GM19397 (cell line): Measurements from ENCODE around the gene RXRB.

Source experiments
- ATAC-seq: cut with Tn5 transposase; IDR thresholded peaks from one replicate; pipeline ENCODE4 v1.9.1; 2021; ENCODE audit warnings: mild to moderate bottlenecking, moderate library complexity; ENCODE audit not compliant: unreplicated experiment

The RXRB gene

DNA sequence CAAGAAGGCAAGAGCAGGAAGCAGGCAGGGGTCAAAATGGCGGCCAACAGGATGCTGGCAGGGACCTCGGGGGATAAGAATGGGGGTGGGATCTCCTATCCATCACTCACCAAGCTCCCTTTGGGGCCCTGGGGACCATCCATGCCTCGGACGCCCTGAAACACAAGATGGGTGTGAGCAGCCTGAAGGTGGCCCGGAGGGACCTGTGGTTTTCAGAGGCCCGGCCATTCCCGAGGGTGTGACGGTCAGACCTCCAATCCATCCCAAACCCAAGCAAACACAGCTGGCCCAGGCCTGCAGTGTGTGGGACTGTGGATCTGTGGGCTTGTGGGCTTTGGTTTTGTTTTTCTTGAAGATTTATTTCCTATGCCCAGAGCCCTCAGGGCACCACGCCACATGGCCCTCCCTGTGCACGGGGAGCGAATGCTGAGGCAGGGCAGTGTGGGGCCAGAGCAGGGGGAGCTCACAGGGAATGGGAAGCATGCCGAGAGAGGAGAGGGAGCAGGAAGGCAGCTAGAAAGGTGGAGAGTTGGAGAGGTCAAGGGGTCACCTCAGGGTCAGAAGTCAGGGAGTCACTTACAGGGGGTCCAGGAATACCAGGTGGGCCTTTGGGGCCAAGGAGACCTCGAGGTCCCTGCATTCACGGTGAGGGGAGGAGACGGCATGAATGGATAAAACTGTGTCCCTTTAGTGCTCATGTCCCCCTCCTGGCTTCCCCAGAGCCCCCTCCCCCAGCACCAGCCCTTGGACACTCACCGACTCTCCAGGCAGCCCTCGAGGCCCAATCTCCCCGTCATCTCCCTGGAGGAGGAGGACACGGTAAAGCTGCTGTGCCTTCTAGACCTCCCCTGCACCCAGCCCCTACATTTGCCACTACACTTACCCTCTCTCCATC, 22.7 kb downstream of the RXRB start:
- ATAC-seq = no peak

GRCh38 chr6:33176906-33177305, 23.6 kb downstream of the RXRB start:
- ATAC-seq = no peak

DNA sequence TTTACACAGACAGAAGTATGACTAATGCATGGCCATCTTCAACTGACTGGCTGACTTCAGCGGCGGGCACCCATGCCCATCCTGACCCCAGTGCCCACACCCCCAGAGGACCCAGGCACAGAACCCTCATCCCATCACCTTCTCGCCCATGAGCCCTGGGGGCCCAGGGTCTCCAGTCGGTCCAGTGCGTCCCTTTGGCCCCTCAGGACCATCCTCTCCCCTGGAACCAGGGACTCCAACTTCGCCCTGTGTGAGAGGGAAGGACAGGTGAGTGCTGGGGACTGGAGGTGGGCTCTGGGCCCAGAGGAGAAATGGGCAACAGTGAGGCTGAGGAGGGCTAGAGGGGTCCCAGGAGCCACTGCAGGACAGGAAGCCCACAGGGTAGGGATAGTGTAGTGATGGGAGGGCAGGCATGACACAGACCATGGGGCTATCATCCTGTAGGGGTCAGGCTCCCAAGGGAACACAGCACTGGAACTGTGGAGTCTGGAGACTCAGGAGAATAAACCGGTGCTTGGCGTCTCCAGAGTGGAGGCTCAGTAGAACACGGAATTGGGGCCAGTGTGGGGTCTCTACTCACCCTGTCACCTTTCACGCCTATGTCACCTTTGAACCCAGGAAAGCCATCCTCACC, 24.9 kb downstream of the RXRB start:
- no peak for ATAC-seq

- ATAC-seq = no peak
Measured at GRCh38 chr6:33174784-33175183, 25.7 kb downstream of the RXRB start.

- ATAC-seq = no peak
Measured at GRCh38 chr6:33173535-33174180, 26.8 kb downstream of the RXRB start.

DNA sequence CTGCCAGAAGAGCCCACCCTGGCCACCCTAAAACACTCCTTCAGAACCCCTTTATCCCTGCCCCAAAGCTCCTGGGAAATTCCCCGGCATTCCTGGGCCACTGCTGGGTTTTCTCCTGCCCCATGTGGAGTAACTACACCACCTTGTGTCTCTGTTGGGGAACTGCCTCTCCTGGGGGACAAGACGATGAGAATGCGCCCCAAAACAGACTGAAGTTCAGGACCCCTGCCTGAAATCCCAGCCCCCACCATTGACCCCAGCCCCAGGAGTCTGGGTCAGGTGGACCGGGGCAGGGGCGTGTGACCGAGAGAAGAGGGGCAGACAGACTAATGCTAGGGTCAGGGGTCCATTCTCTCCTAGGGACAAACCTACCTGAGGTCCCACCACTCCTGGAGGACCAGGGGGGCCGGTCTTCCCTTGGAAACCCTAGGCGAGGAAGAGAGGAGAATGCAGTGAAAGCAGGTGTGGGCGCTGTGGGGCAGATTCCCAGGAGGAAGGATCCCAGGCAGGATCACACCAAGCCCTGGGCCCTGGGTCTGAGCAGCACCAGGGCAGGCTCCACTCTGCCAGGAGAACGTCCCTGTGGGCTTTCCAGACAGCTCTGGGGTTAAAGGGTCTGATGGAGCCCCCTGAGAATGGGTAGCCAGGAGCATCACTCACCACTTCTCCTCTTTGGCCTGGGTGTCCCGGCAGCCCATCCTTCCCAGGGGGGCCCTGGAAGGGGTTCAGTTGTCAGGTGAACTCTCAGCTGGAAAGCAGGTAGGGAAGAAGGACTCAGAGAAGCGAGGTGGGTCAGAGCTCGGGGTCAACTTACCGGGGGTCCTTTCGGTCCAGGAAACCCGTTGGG, 27.6 kb downstream of the RXRB start:
- no peak for ATAC-seq

GRCh38 chr6:33171880-33172687, 28.4 kb downstream of the RXRB start:
- ATAC-seq = no peak

GRCh38 chr6:33171016-33171879, 29.2 kb downstream of the RXRB start:
- ATAC-seq = no peak

- ATAC-seq = no peak
Measured at GRCh38 chr6:33170176-33171015, 30.1 kb downstream of the RXRB start.

DNA sequence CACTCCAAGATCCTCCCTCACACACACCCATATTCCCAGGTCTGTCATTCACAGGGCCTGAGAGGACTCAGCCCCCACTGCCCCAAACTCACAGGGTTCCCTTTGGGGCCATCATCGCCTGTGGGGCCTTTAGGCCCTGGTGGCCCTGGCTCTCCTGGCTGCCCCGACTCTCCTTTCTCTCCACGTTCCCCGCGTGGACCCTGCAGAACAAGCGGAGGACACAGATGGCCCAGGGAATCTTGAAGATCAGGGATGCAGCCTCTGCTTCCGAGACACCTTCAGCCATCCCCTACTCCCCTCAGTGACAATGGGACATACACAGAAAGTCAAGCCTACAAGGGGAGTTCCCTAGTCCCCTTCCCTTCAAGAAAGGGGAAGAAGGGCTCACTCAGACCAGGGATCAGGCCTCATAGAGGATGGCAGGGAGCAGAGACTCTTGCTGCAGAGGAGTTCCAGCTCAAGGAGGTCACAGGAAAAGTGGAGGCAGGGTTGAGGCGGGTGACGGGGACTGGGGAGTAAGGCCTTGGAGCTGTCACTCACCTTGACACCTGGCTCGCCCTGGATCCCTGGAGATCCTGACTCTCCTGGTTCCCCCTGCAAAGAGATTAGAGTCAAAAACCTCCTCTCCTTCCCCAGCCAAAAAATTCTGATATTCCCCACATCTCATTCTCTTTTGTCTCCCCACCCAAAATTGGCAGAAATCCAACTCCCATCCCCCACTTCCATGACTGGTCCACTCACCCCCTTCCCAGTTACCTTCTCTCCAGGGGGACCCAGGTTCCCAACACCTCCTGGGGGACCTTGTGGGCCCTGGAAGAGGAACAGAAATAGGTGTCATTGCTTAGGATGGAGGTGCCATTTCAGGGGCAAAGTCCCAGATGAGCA, 30.9 kb downstream of the RXRB start:
- ATAC-seq = no peak

DNA sequence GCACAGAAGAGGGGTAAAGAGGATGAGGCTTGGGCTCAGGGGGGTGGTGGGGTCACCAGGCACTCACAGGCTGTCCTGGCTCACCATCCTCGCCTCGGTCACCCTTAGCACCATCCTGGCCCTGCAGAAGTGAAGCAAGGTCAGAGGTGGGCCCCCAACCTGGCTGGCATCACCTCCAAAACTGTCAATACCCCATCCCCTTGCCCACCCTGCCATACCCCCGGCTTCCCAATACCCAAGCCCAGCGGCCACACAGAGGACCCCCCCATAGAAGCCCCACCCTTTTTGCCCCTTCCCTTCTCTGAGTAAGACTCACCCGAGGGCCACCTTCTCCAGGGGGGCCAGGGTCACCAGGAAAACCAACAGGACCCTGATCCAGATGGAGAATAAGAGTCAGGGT, 31.8 kb downstream of the RXRB start:
- no peak for ATAC-seq

DNA sequence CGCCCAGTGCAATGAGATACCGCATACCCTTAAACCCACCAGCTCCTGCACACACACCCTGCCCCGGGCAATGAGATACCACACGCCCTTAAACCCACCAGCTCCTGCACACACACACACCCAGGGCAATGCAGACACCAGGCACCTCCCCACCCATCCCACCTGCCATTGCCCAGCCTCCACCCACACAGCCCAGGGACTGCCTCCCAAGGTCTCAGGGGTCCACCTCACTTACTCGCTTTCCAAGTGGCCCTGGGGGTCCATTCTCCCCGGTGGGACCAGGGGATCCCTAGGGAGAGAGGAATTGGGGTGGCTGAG, 32.2 kb downstream of the RXRB start:
- ATAC-seq = no peak

DNA sequence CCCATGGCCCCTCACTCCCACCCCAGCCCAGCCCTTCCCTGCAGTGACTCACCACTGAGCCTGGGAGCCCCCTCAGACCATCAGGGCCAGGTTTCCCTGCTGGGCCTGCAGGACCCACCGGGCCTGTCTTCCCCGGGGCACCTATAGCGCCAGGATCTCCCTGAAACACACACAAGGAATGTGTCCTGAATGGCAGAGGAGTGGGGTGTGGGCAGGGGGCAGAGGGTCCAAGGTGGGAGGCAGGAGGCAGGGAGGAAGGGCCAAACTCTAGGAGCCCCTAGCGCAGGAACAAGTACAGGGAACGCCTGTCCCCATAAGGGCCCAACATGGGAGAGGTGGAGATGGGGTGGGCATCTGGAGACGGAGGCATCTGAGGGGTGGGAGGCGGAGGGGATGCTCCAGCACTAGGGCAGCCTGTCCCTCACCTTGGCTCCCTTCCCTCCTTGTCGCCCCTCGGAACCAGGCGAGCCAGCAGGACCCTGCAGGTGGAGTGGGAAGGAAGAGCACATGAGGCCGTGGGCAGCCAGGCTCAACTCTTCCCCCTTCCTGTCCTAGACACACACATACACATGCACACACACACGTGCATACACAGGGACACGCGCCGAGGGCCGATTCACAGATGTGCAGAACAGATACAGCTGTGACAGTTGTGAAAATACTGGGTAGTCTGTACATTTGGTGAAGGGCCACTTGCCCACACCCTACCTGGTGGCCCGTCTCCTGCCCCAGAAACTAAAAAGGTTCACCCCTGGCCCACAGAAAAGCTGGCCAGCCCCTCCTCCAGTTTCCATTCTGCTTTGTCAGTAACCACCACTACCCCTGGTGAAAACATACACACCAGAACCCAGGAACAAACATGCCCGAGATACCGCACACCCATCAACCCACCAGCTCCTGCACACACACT, 32.8 kb downstream of the RXRB start:
- ATAC-seq = no peak

DNA sequence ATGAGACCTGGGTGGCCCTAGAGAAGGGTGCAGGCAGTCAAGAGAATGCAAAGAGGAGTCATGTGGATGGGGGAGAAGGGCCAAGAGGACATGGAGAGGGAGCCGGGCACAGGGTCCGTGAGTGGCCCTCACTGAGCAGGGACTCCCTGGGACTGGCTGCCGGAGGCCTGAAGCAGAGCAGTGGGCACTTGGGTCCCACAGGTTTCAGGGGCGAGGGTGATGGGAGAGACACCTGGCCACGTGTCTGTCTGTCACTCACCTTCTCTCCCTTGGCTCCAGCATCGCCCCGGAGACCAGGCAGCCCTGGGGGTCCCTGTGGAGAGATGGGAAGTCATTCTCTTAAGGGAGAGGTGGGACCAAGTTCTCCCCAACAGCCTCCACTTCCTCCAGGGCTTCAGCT, 33.7 kb downstream of the RXRB start:
- no peak for ATAC-seq

GRCh38 chr6:33166363-33166762, 34.1 kb downstream of the RXRB start:
- no peak for ATAC-seq

DNA sequence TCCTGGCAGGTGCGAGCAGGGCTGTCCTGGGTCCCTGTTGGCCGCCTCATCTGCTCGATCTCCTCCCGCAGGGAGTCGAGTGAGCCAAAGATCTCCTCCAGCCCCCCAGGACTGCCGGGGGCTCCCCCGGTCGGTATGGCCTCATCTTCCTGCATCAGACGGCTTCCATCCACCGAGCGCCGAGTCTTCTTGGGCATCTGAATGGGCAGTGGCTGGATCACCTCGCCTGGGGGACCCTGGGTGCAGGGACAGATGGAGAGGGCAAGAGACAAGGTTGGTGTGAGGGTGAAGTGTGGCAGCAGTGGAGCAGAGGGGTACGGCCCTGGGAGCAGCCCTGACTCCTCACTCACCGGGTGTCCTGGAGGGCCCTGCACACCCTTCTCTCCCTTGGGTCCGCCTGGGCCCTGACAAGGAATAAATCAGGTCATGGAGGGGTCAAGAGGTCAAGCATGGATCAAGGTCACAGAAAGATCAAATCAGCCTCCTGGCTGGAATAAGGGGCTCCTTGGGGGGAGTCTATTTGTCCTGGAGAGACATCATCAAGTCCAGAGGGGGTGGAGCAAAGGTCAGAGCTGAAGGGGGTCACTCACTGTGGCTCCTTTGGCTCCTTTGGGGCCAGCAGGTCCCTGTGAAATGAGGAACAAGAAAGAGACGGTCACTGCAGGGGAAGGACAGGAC, 34.7 kb downstream of the RXRB start:
- no peak for ATAC-seq
